Central memory CD8-positive, alpha-beta T cell (primary cell): ENCODE measurements around the gene DNPH1.

Source experiments
- ATAC-seq: fragments of 150-1000 bp; cut with Tn5 transposase; replicated peaks from 2 replicates; pipeline ENCODE4 v1.10.0; 2022; ENCODE audit warnings: mild to moderate bottlenecking, moderate FRiP score, moderate number of reproducible peaks; ENCODE audit not compliant: poor library complexity, severe bottlenecking; ENCODE audit errors: extremely low read depth
- DNase-seq, 2 donors: peaks; one replicate each; pipeline ENCODE4 v3.0.0; 2021; ENCODE audit warnings: low spot score in 2 of 2
- H3K27ac Mint-ChIP-seq: one replicate; pipeline ENCODE4 v1.8.0; 2022; ENCODE audit warnings: low read depth, mild to moderate bottlenecking, moderate library complexity, mixed read lengths
- H3K27me3 Mint-ChIP-seq: one replicate; pipeline ENCODE4 v1.8.0; 2022; ENCODE audit warnings: mixed read lengths
- H3K36me3 Mint-ChIP-seq: one replicate; pipeline ENCODE4 v1.8.0; 2022; ENCODE audit warnings: mild to moderate bottlenecking, moderate library complexity, mixed read lengths; ENCODE audit not compliant: insufficient read depth
- H3K4me1 Mint-ChIP-seq: one replicate; pipeline ENCODE4 v1.8.0; 2022; ENCODE audit warnings: mixed read lengths
- H3K4me3 Mint-ChIP-seq: one replicate; pipeline ENCODE4 v1.8.0; 2022; ENCODE audit warnings: mild to moderate bottlenecking, moderate library complexity, mixed read lengths
- H3K9me3 Mint-ChIP-seq: one replicate; pipeline ENCODE4 v1.8.0; 2022; ENCODE audit warnings: mixed read lengths

Gene DNPH1

GRCh38 chr6:43247114-43247999, 18.1 kb upstream of the DNPH1 start:
- Mint-ChIP-seq H3K4me1 (peaks cover 8% of the 10 kb centered on the region), H3K9me3 (no peaks in the 10 kb centered on the region), H3K36me3 (peaks cover 2% of the 10 kb centered on the region), H3K27ac (peak overlapping the region; percentile 75), H3K27me3 (peaks cover 15% of the 10 kb centered on the region), H3K4me3 (peak overlapping the region; percentile 83)
- DNase-seq (peak; percentile 50 to 57), ATAC-seq (peak; percentile 94)

GRCh38 chr6:43246301-43247113, 17.2 kb upstream of the DNPH1 start:
- Mint-ChIP-seq H3K9me3 (no peaks in the 10 kb centered on the region), H3K27me3 (peaks cover 6% of the 10 kb centered on the region), H3K27ac (no peak overlapping the region), H3K4me1 (peaks cover 8% of the 10 kb centered on the region), H3K36me3 (peaks cover 2% of the 10 kb centered on the region), H3K4me3 (peak overlapping the region; percentile 83)
- DNase-seq: no peak
- ATAC-seq: no peak

GRCh38 chr6:43243664-43244321, 14.5 kb upstream of the DNPH1 start:
- Mint-ChIP-seq H3K4me1 (peaks cover 8% of the 10 kb centered on the region), H3K4me3 (no peak overlapping the region), H3K27me3 (peaks cover 9% of the 10 kb centered on the region), H3K9me3 (no peaks in the 10 kb centered on the region), H3K27ac (no peak overlapping the region), H3K36me3 (peaks cover 2% of the 10 kb centered on the region)
- DNase-seq (no peak), ATAC-seq (no peak)

GRCh38 chr6:43242908-43243663, 13.8 kb upstream of the DNPH1 start, which contains the start of gene TTBK1:
Gene TTBK1, plus strand, starts transcription at chr6:43243481. Its CDS starts 3,180 bp downstream, at chr6:43246661.
- Mint-ChIP-seq H3K4me3 (no peak within 1 kb of the TSS), H3K36me3 (peaks cover 2% of the 10 kb centered on the region), H3K4me1 (peaks cover 8% of the 10 kb centered on the region), H3K27ac (no peak within 1 kb of the TSS), H3K9me3 (no peaks in the 10 kb centered on the region), H3K27me3 (peaks cover 17% of the 10 kb centered on the region)
- ATAC-seq: no peak
- DNase-seq: no peak

- H3K36me3 Mint-ChIP-seq: peaks cover 2% of the 10 kb centered on the region
- ATAC-seq (no peak), DNase-seq (no peak)
- no peaks in the 10 kb centered on the region for H3K4me1 Mint-ChIP-seq
- peaks cover 33% of the 10 kb centered on the region for H3K27me3 Mint-ChIP-seq
- H3K4me3 Mint-ChIP-seq: no peak overlapping the region
- no peak overlapping the region for H3K27ac Mint-ChIP-seq
- H3K9me3 Mint-ChIP-seq: no peaks in the 10 kb centered on the region
Measured at GRCh38 chr6:43241446-43241845, 12.2 kb upstream of the DNPH1 start.

GRCh38 chr6:43240950-43241349, 11.7 kb upstream of the DNPH1 start:
- peaks cover 38% of the 10 kb centered on the region for H3K27me3 Mint-ChIP-seq
- no peaks in the 10 kb centered on the region for H3K9me3 Mint-ChIP-seq
- no peaks in the 10 kb centered on the region for H3K4me1 Mint-ChIP-seq
- H3K36me3 Mint-ChIP-seq: no peaks in the 10 kb centered on the region
- DNase-seq (no peak), ATAC-seq (no peak)
- no peak overlapping the region for H3K27ac Mint-ChIP-seq
- H3K4me3 Mint-ChIP-seq: no peak overlapping the region

- no peaks in the 10 kb centered on the region for H3K9me3 Mint-ChIP-seq
- peaks cover 48% of the 10 kb centered on the region for H3K27me3 Mint-ChIP-seq
- H3K27ac Mint-ChIP-seq: no peak overlapping the region
- H3K4me3 Mint-ChIP-seq: no peak overlapping the region
- H3K4me1 Mint-ChIP-seq: no peaks in the 10 kb centered on the region
- DNase-seq (no peak), ATAC-seq (no peak)
- H3K36me3 Mint-ChIP-seq: no peaks in the 10 kb centered on the region
Measured at GRCh38 chr6:43239054-43239453, 9.8 kb upstream of the DNPH1 start.

GRCh38 chr6:43235841-43236240, 6.6 kb upstream of the DNPH1 start:
- DNase-seq (no peak), ATAC-seq (no peak)
- no peak overlapping the region for H3K27ac Mint-ChIP-seq
- peaks cover 69% of the 10 kb centered on the region for H3K27me3 Mint-ChIP-seq
- H3K36me3 Mint-ChIP-seq: no peaks in the 10 kb centered on the region
- no peak overlapping the region for H3K4me3 Mint-ChIP-seq
- no peaks in the 10 kb centered on the region for H3K9me3 Mint-ChIP-seq
- H3K4me1 Mint-ChIP-seq: no peaks in the 10 kb centered on the region

- ATAC-seq (no peak), DNase-seq (no peak)
- H3K4me3 Mint-ChIP-seq: no peak overlapping the region
- H3K27ac Mint-ChIP-seq: peak overlapping the region; percentile 10
- peaks cover 41% of the 10 kb centered on the region for H3K27me3 Mint-ChIP-seq
- H3K36me3 Mint-ChIP-seq: peaks cover 9% of the 10 kb centered on the region
- H3K9me3 Mint-ChIP-seq: no peaks in the 10 kb centered on the region
- H3K4me1 Mint-ChIP-seq: peaks cover 16% of the 10 kb centered on the region
Measured at GRCh38 chr6:43231735-43232450, 2.6 kb upstream of the DNPH1 start.

GRCh38 chr6:43231053-43231452, 1.8 kb upstream of the DNPH1 start:
- Mint-ChIP-seq H3K27ac (peak overlapping the region; percentile 10), H3K36me3 (peaks cover 11% of the 10 kb centered on the region), H3K27me3 (peaks cover 32% of the 10 kb centered on the region), H3K4me1 (peaks cover 21% of the 10 kb centered on the region), H3K9me3 (no peaks in the 10 kb centered on the region), H3K4me3 (no peak overlapping the region)
- ATAC-seq (no peak), DNase-seq (no peak)

GRCh38 chr6:43229803-43230620, 731 bp upstream of the DNPH1 start:
- Mint-ChIP-seq H3K27ac (peak overlapping the region; percentile 86), H3K9me3 (no peaks in the 10 kb centered on the region), H3K4me3 (peak overlapping the region; percentile 90), H3K4me1 (peaks cover 29% of the 10 kb centered on the region), H3K27me3 (peaks cover 24% of the 10 kb centered on the region), H3K36me3 (peaks cover 14% of the 10 kb centered on the region)
- ATAC-seq (no peak), DNase-seq (no peak)
